WTC11 (cell line): ENCODE measurements around the gene TBC1D22B.

Source experiments
- CBFB ChIP-seq: sonication (generic); formaldehyde crosslinking; IDR thresholded peaks from 2 replicates; pipeline ENCODE4 v1.8.1; 2022; ENCODE audit warnings: mild to moderate bottlenecking, low read depth, missing genetic modification reagents
- CTCF ChIP-seq: fragments of 200-600 bp; IDR thresholded peaks from 2 replicates; pipeline ENCODE4 v1.8.0; 2022; ENCODE audit warnings: antibody characterized with exemption
- ELF4 ChIP-seq: sonication (generic); formaldehyde crosslinking; IDR thresholded peaks from 2 replicates; pipeline ENCODE4 v1.8.1; 2022; ENCODE audit warnings: low read depth, mild to moderate bottlenecking, moderate library complexity, missing genetic modification reagents
- FOXJ3 ChIP-seq: sonication (generic); formaldehyde crosslinking; IDR thresholded peaks from 2 replicates; pipeline ENCODE4 v1.9.0; 2021; ENCODE audit warnings: missing genetic modification reagents, mild to moderate bottlenecking, borderline replicate concordance
- JUN ChIP-seq: sonication (generic); formaldehyde crosslinking; IDR thresholded peaks from 2 replicates; pipeline ENCODE4 v1.8.0; 2023; ENCODE audit warnings: mild to moderate bottlenecking, missing genetic modification reagents
- MYBL2 ChIP-seq: sonication (generic); formaldehyde crosslinking; IDR thresholded peaks from 2 replicates; pipeline ENCODE4 v1.8.1; 2023; ENCODE audit warnings: mild to moderate bottlenecking, moderate library complexity, missing genetic modification reagents
- RELA ChIP-seq: sonication (generic); formaldehyde crosslinking; IDR thresholded peaks from 2 replicates; pipeline ENCODE4 v1.8.1; 2022; ENCODE audit warnings: missing genetic modification reagents, mild to moderate bottlenecking, borderline replicate concordance
- SP1 ChIP-seq: sonication (generic); formaldehyde crosslinking; conservative IDR thresholded peaks from 2 replicates; pipeline ENCODE4 v1.8.1; 2022; ENCODE audit warnings: missing genetic modification reagents
- TEAD1 ChIP-seq: sonication (generic); formaldehyde crosslinking; IDR thresholded peaks from 2 replicates; pipeline ENCODE4 v1.8.0; 2022; ENCODE audit warnings: mild to moderate bottlenecking, missing genetic modification reagents
- TEAD4 ChIP-seq: sonication (generic); formaldehyde crosslinking; IDR thresholded peaks from 2 replicates; pipeline ENCODE4 v1.8.0; 2022; ENCODE audit warnings: mild to moderate bottlenecking, missing genetic modification reagents
- ZBTB21 ChIP-seq: sonication (generic); formaldehyde crosslinking; IDR thresholded peaks from 2 replicates; pipeline ENCODE4 v1.8.1; 2023; ENCODE audit warnings: mild to moderate bottlenecking, missing genetic modification reagents, borderline replicate concordance
- ZBTB43 ChIP-seq: sonication (generic); formaldehyde crosslinking; IDR thresholded peaks from 2 replicates; pipeline ENCODE4 v1.8.1; 2023; ENCODE audit warnings: mild to moderate bottlenecking, missing genetic modification reagents
- TF ChIP-seq, protein P1 (sequence below): sonication (generic); formaldehyde crosslinking; IDR thresholded peaks from 2 replicates; pipeline ENCODE4 v1.8.0; 2022; ENCODE audit warnings: mild to moderate bottlenecking, missing genetic modification reagents
- TF ChIP-seq, protein P2 (sequence below): sonication (generic); formaldehyde crosslinking; IDR thresholded peaks from 2 replicates; pipeline ENCODE4 v1.8.1; 2023; ENCODE audit warnings: mild to moderate bottlenecking, missing genetic modification reagents, moderate library complexity

GRCh38 chr6:37372116-37372515 is 114.5 kb downstream of the TBC1D22B start:
- TF ChIP-seq RELA (CRISPR knock-in tag) (no peak), ZBTB21 (CRISPR knock-in tag) (no peak), SP1 (CRISPR knock-in tag) (no peak), ZBTB43 (no peak), ELF4 (CRISPR knock-in tag) (no peak), CTCF (no peak), MYBL2 (CRISPR knock-in tag) (no peak), CBFB (CRISPR knock-in tag) (no peak), FOXJ3 (CRISPR knock-in tag) (no peak), JUN (CRISPR knock-in tag) (no peak), TEAD1 (no peak), TEAD4 (no peak)
- TF ChIP-seq, protein P1, sequence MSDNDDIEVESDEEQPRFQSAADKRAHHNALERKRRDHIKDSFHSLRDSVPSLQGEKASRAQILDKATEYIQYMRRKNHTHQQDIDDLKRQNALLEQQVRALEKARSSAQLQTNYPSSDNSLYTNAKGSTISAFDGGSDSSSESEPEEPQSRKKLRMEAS, result no peak
- TF ChIP-seq, protein P2, sequence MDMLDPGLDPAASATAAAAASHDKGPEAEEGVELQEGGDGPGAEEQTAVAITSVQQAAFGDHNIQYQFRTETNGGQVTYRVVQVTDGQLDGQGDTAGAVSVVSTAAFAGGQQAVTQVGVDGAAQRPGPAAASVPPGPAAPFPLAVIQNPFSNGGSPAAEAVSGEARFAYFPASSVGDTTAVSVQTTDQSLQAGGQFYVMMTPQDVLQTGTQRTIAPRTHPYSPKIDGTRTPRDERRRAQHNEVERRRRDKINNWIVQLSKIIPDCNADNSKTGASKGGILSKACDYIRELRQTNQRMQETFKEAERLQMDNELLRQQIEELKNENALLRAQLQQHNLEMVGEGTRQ (CRISPR knock-in tag), result no peak
